Measurements from ENCODE around the gene BRINP2. TPM values are rescaled to one million over a fixed set of nuclear protein-coding genes. Genes with fewer than 3 reads are reported as not detected.
A peak's percentile ranks its signal among the peaks of the same experiment; 100 is the strongest.

Gene BRINP2
- total RNA-seq (0.66 TPM), polyA plus RNA-seq (ENCODE audit: insufficient read depth in 1 of 8, insufficient read length in 8 of 8, low replicate concordance in 1 of 8) (under 1 TPM; 0.07 to 0.98 (median 0.35) TPM)
- long read RNA-seq, donor 1, result 0 reads
- long read RNA-seq, donor 2, result 0 reads
- long read RNA-seq, donor 3, result 0 reads
- long read RNA-seq, donor 4, result 0 reads
- long read RNA-seq, donor 5, result 0 reads
- long read RNA-seq, donor 6, result 0 reads
- long read RNA-seq, donor 7, result 0 reads
- long read RNA-seq, donor 8, result 0 reads
- long read RNA-seq, donor 9, result 0 reads
- long read RNA-seq, donor 10, result 0 reads
- long read RNA-seq, donor 11, result 0 reads

DNA sequence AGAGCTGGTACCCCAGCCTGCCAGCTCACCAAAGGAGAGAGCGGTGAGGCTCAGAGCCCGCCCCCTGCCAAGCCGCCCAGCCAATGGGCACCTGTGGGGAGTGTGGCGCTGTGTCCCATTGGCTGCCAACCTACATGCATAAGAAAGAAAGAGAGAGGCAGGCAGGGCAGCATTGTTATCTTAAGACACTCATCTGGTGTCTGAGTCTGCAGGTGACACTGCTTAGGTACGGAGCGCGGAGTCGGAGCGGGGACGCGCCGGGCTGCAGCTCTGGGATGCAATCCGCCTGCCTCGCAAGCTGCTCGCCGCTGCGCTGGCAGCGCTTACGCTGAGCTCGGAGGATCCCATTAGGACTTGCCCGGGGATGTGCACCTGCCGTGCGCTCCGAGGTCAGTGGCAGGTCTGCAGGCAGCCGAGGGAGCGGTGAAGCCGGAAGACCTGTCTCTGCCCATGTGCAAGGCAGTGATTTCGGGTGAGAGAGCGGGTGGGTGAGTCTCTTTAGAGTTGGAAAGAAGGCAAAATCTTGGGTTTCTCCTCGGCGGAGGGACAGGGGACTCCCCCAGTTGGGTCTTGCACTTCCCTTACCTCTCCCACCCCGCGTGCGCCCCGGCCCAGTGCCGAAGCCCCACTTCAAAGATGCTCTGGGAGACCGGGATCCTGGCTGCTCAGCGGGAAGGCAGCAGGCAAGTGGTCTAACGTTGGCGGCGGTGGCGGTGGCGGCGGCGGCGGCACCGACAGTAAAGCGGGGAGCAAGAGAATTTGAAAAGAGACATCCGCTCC, at the start of gene BRINP2:
Gene BRINP2 (plus strand): TSS at position 203 of the 780 bp plus-strand sequence. CDS start 58,919 bp downstream, outside the sequence.
- Histone ChIP-seq H3K4me1 (ENCODE audit: control insufficient read depth, insufficient read depth, low read length) (peaks cover 11% of the 10 kb centered on the region), H3K4me3 (ENCODE audit: low read length) (peak within 1 kb of the TSS; percentile 24), H3K27ac (ENCODE audit: low read length) (no peak within 1 kb of the TSS), H3K27me3 (ENCODE audit: control insufficient read depth, insufficient read depth, low read length) (peaks cover 42% of the 10 kb centered on the region), H3K9me3 (replicated peaks; ENCODE audit: control insufficient read depth, low read depth, low read length) (no peaks in the 10 kb centered on the region), H3K36me3 (ENCODE audit: control insufficient read depth, insufficient read depth, low read length) (no peaks in the 10 kb centered on the region)
- WGBS (ENCODE audit: insufficient coverage), result under 1% methylated on average over 40 of the region's 49 CpGs
- peak; percentile 50 for DNase-seq

GRCh38 chr1:177122461-177123251, 48.1 kb upstream of the BRINP2 start:
- WGBS (ENCODE audit: insufficient coverage), result 83% methylated on average over 7 of the region's 12 CpGs

DNA sequence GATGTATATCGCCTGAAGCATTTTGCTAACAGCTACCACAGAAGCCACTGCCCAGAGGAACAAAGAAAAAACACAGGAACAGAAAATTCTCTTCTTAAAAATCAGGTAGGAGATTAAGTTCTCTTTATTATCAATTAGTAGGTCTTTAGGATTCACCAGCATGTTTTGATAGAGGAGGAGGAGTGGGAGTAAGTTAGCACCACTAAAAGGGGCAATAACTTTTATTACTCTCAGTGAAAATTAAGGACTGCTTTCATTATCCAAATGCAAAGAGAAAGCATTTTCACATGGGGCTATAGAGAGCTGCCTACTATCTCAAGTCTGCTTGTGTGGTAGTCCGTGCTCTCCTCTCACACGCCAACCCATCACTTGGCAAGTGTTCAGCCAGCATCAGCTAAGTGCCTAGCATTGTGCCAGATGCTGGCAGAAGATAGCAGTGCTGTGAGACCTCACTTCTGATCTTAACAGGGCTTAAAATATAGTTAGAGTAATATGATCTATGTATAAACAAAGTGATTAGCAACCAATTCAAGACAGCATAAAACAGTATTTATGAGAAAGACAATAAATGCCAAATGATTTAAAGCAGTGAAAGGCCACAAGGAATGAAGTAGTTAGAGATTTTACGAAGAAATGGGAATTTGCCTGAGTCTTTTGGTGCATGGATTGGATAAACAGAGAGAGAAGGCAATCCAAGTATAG, 46.0 kb upstream of the BRINP2 start:
- no peaks in the 10 kb centered on the region for H3K36me3 ChIP-seq (ENCODE audit: control insufficient read depth, insufficient read depth, low read length)

More at GRCh38 chr1:177122461-177123251, 48.1 kb upstream of the BRINP2 start:
- H3K27me3 ChIP-seq (ENCODE audit: control insufficient read depth, insufficient read depth, low read length), result no peaks in the 10 kb centered on the region
- no peak overlapping the region for H3K27ac ChIP-seq (ENCODE audit: low read length)
- no peaks in the 10 kb centered on the region for H3K9me3 ChIP-seq (replicated peaks; ENCODE audit: control insufficient read depth, low read depth, low read length)
- no peaks in the 10 kb centered on the region for H3K36me3 ChIP-seq (ENCODE audit: control insufficient read depth, insufficient read depth, low read length)
- DNase-seq, result no peak
- H3K4me1 ChIP-seq (ENCODE audit: control insufficient read depth, insufficient read depth, low read length), result no peaks in the 10 kb centered on the region
- H3K4me3 ChIP-seq (ENCODE audit: low read length), result no peak overlapping the region

DNA sequence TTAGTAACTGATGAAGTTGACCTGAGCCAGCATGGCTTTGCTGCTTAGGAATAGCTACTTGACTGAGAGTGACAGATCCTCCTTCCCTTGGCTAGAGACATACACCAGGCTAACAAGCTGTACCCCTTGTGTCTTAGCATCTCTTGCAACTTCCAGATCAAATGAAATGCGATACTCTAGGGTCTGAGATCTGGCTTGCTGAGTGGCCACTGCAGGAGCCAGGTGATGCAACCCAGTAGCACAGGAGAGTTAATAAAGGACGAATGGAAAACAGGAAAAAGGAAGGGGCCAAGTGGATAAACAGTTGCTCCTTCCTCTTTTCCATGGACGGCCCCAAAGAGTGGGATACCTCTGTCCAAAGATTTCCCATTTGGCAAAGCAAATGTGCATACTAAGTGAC, 44.5 kb upstream of the BRINP2 start:
- DNase-seq, result no peak
- Histone ChIP-seq H3K4me3 (ENCODE audit: low read length) (no peak overlapping the region), H3K27me3 (ENCODE audit: control insufficient read depth, insufficient read depth, low read length) (no peaks in the 10 kb centered on the region), H3K27ac (ENCODE audit: low read length) (no peak overlapping the region), H3K36me3 (ENCODE audit: control insufficient read depth, insufficient read depth, low read length) (no peaks in the 10 kb centered on the region), H3K4me1 (ENCODE audit: control insufficient read depth, insufficient read depth, low read length) (no peaks in the 10 kb centered on the region), H3K9me3 (replicated peaks; ENCODE audit: control insufficient read depth, low read depth, low read length) (no peaks in the 10 kb centered on the region)
- WGBS (ENCODE audit: insufficient coverage), result 57% methylated on average over 3 of the region's 3 CpGs

More for the DNA sequence above, 46.0 kb upstream of the BRINP2 start:
- WGBS (ENCODE audit: insufficient coverage), result 83% methylated on average over 3 of the region's 4 CpGs
- no peak overlapping the region for H3K4me3 ChIP-seq (ENCODE audit: low read length)
- no peak for DNase-seq
- H3K27ac ChIP-seq (ENCODE audit: low read length), result no peak overlapping the region
- H3K27me3 ChIP-seq (ENCODE audit: control insufficient read depth, insufficient read depth, low read length), result no peaks in the 10 kb centered on the region
- no peaks in the 10 kb centered on the region for H3K9me3 ChIP-seq (replicated peaks; ENCODE audit: control insufficient read depth, low read depth, low read length)
- H3K4me1 ChIP-seq (ENCODE audit: control insufficient read depth, insufficient read depth, low read length), result no peaks in the 10 kb centered on the region

DNA sequence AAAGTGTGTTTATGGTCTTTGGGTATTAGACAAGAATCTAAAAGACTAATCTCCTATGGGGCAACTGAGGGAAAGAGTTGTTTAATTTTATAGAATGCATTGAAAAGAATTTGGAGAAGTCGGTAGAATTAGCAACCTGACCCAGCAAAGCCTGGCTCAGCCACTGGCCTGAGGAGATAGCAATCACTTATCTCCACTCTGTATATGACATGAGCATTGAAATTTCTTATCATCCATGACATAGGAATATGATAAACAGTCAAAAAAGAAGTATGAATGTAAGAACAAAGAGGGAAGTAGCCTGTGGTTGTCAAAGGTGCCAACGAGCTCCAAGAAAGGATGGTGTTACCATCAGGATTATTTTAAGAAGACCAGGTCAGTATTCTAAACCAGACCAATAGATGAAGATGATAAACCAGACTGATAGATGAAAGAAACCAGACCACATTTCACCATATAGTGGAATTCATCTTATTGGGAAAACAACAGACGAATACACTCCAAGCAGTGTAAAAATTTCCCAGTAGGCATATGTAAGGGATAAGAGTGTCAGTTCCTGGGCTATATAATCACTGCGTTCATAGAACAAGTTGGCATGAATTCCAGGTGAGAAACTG, 42.0 kb upstream of the BRINP2 start:
- Histone ChIP-seq H3K9me3 (replicated peaks; ENCODE audit: control insufficient read depth, low read depth, low read length) (no peaks in the 10 kb centered on the region), H3K27me3 (ENCODE audit: control insufficient read depth, insufficient read depth, low read length) (no peaks in the 10 kb centered on the region), H3K36me3 (ENCODE audit: control insufficient read depth, insufficient read depth, low read length) (no peaks in the 10 kb centered on the region), H3K4me1 (ENCODE audit: control insufficient read depth, insufficient read depth, low read length) (no peaks in the 10 kb centered on the region), H3K27ac (ENCODE audit: low read length) (no peak overlapping the region), H3K4me3 (ENCODE audit: low read length) (no peak overlapping the region)
- DNase-seq, result no peak
- WGBS (ENCODE audit: insufficient coverage), result no CpG with 5 or more reads among the region's 4 CpGs

DNA sequence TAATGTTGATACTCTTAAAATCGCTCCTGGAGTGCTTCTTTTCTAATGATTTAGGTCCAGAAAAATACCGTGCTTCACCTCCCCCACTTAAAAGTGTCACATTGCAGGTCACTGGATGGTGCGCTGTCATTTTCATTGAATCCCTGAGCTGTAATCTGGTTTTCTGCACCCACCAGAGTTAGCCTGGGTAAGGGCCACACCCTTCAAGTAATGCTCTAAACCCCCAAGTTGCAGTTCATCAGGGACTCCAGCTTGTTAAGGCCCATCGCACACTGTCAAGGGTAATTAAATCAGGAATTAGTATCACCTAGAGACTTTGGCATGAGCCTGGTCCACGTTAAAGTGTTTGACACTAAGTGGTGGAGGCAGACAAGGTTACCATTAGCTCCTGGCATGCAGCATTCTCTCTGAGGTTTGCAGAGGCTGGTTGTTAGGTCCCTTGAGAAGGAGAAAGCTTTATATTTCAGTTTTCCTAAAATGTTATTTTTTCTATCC, 40.3 kb upstream of the BRINP2 start:
- no peak for DNase-seq
- no peaks in the 10 kb centered on the region for H3K9me3 ChIP-seq (replicated peaks; ENCODE audit: control insufficient read depth, low read depth, low read length)
- H3K36me3 ChIP-seq (ENCODE audit: control insufficient read depth, insufficient read depth, low read length), result no peaks in the 10 kb centered on the region
- H3K27ac ChIP-seq (ENCODE audit: low read length), result no peak overlapping the region
- 73% methylated on average over 4 of the region's 5 CpGs for WGBS (ENCODE audit: insufficient coverage)
- H3K4me1 ChIP-seq (ENCODE audit: control insufficient read depth, insufficient read depth, low read length), result no peaks in the 10 kb centered on the region
- no peaks in the 10 kb centered on the region for H3K27me3 ChIP-seq (ENCODE audit: control insufficient read depth, insufficient read depth, low read length)
- no peak overlapping the region for H3K4me3 ChIP-seq (ENCODE audit: low read length)

- WGBS (ENCODE audit: insufficient coverage), result 69% methylated on average over 3 of the region's 4 CpGs
- Histone ChIP-seq H3K9me3 (replicated peaks; ENCODE audit: control insufficient read depth, low read depth, low read length) (no peaks in the 10 kb centered on the region), H3K4me1 (ENCODE audit: control insufficient read depth, insufficient read depth, low read length) (no peaks in the 10 kb centered on the region)
Measured at GRCh38 chr1:177131723-177132122, 39.0 kb upstream of the BRINP2 start.

GRCh38 chr1:177132141-177132540, 38.6 kb upstream of the BRINP2 start:
- no CpG with 5 or more reads among the region's 2 CpGs for WGBS (ENCODE audit: insufficient coverage)
- H3K4me3 ChIP-seq (ENCODE audit: low read length), result no peak overlapping the region
- H3K27ac ChIP-seq (ENCODE audit: low read length), result no peak overlapping the region
- H3K36me3 ChIP-seq (ENCODE audit: control insufficient read depth, insufficient read depth, low read length), result no peaks in the 10 kb centered on the region
- no peaks in the 10 kb centered on the region for H3K9me3 ChIP-seq (replicated peaks; ENCODE audit: control insufficient read depth, low read depth, low read length)
- DNase-seq, result no peak
- no peaks in the 10 kb centered on the region for H3K27me3 ChIP-seq (ENCODE audit: control insufficient read depth, insufficient read depth, low read length)
- no peaks in the 10 kb centered on the region for H3K4me1 ChIP-seq (ENCODE audit: control insufficient read depth, insufficient read depth, low read length)

More at GRCh38 chr1:177131723-177132122, 39.0 kb upstream of the BRINP2 start:
- Histone ChIP-seq H3K27ac (ENCODE audit: low read length) (no peak overlapping the region), H3K27me3 (ENCODE audit: control insufficient read depth, insufficient read depth, low read length) (no peaks in the 10 kb centered on the region), H3K4me3 (ENCODE audit: low read length) (no peak overlapping the region), H3K36me3 (ENCODE audit: control insufficient read depth, insufficient read depth, low read length) (no peaks in the 10 kb centered on the region)
- DNase-seq, result no peak

GRCh38 chr1:177133977-177134538, 36.7 kb upstream of the BRINP2 start:
- no peaks in the 10 kb centered on the region for H3K9me3 ChIP-seq (replicated peaks; ENCODE audit: control insufficient read depth, low read depth, low read length)
- H3K27me3 ChIP-seq (ENCODE audit: control insufficient read depth, insufficient read depth, low read length), result no peaks in the 10 kb centered on the region
- H3K27ac ChIP-seq (ENCODE audit: low read length), result no peak overlapping the region
- H3K36me3 ChIP-seq (ENCODE audit: control insufficient read depth, insufficient read depth, low read length), result no peaks in the 10 kb centered on the region
- WGBS (ENCODE audit: insufficient coverage), result 63% methylated on average over 2 of the region's 4 CpGs
- DNase-seq, result no peak
- H3K4me3 ChIP-seq (ENCODE audit: low read length), result no peak overlapping the region
- no peaks in the 10 kb centered on the region for H3K4me1 ChIP-seq (ENCODE audit: control insufficient read depth, insufficient read depth, low read length)

All from muscle of leg (tissue), 16 donors.